SK-N-MC (cell line): ENCODE measurements around the gene UNCX.

Experiments used
- DNase-seq: peaks from one replicate; pipeline ENCODE4 v3.0.0-alpha.2; 2011; ENCODE audit warnings: low read depth, low spot score
- H3K27ac ChIP-seq: fragments of 200-600 bp; sonication (generic); 2 replicates; pipeline ENCODE4 v1.5.1; 2016; ENCODE audit warnings: mixed run types
- H3K36me3 ChIP-seq: fragments of 200-600 bp; sonication (generic); 2 replicates; pipeline ENCODE4 v1.6.1; 2017; ENCODE audit warnings: antibody characterized with exemption, low read length, mixed read lengths; ENCODE audit not compliant: insufficient read depth
- H3K4me3 ChIP-seq: fragments of 200-600 bp; sonication (generic); 2 replicates; pipeline ENCODE4 v1.5.1; 2016
- H3K9ac ChIP-seq: fragments of 200-600 bp; sonication (generic); 2 replicates; pipeline ENCODE4 v1.8.0; 2017; ENCODE audit warnings: mixed run types, mixed read lengths; ENCODE audit not compliant: insufficient read length
- H3K9me3 ChIP-seq: fragments of 200-600 bp; sonication (generic); 2 replicates; pipeline ENCODE4 v1.6.1; 2017; ENCODE audit warnings: low read depth, mild to moderate bottlenecking, antibody characterized with exemption, low read length, moderate library complexity, mixed read lengths
- EZH2 ChIP-seq: fragments of 200-600 bp; sonication (generic); IDR thresholded peaks from one replicate; pipeline ENCODE4 v1.6.1; 2017; ENCODE audit warnings: antibody characterized with exemption
- FOXP2 ChIP-seq: optimal IDR thresholded peaks from 2 replicates; pipeline ENCODE3; 2011; ENCODE audit warnings: mild to moderate bottlenecking, moderate library complexity; ENCODE audit not compliant: insufficient read depth; ENCODE audit errors: extremely low read length, control extremely low read depth
- POLR2AphosphoS5 ChIP-seq: IDR thresholded peaks from 2 replicates; pipeline ENCODE4 v1.6.1; 2012; ENCODE audit warnings: mild to moderate bottlenecking, low read depth, low read length, borderline replicate concordance

The UNCX gene

GRCh38 chr7:1248916-1249581, 16.4 kb downstream of the UNCX start:
- no peak overlapping the region for H3K4me3 ChIP-seq
- DNase-seq: no peak
- TF ChIP-seq EZH2 (no peak), POLR2AphosphoS5 (no peak), FOXP2 (no peak)
- H3K9me3 ChIP-seq: no peaks in the 10 kb centered on the region
- H3K9ac ChIP-seq: no peak overlapping the region
- H3K27ac ChIP-seq: no peak overlapping the region
- no peaks in the 10 kb centered on the region for H3K36me3 ChIP-seq

GRCh38 chr7:1249731-1250130, 17.1 kb downstream of the UNCX start:
- no peak for TF ChIP-seq EZH2
- no peak for TF ChIP-seq FOXP2
- TF ChIP-seq POLR2AphosphoS5: no peak
- H3K9me3 ChIP-seq: no peaks in the 10 kb centered on the region
- no peak overlapping the region for H3K4me3 ChIP-seq
- H3K9ac ChIP-seq: no peak overlapping the region
- no peak overlapping the region for H3K27ac ChIP-seq
- no peak for DNase-seq
- H3K36me3 ChIP-seq: no peaks in the 10 kb centered on the region

- H3K9me3 ChIP-seq: no peaks in the 10 kb centered on the region
- no peak for DNase-seq
- no peak for TF ChIP-seq POLR2AphosphoS5
- H3K36me3 ChIP-seq: no peaks in the 10 kb centered on the region
- H3K9ac ChIP-seq: no peak overlapping the region
- H3K27ac ChIP-seq: no peak overlapping the region
- no peak overlapping the region for H3K4me3 ChIP-seq
Observed at GRCh38 chr7:1250901-1251300, 18.2 kb downstream of the UNCX start.

- no peaks in the 10 kb centered on the region for H3K9me3 ChIP-seq
- H3K36me3 ChIP-seq: no peaks in the 10 kb centered on the region
- no peak for DNase-seq
- no peak overlapping the region for H3K4me3 ChIP-seq
- no peak overlapping the region for H3K27ac ChIP-seq
- TF ChIP-seq POLR2AphosphoS5 (no peak), EZH2 (no peak), FOXP2 (no peak)
- no peak overlapping the region for H3K9ac ChIP-seq
Observed at GRCh38 chr7:1251796-1252539, 19.3 kb downstream of the UNCX start.

- Histone ChIP-seq H3K9ac (no peak overlapping the region), H3K27ac (no peak overlapping the region), H3K4me3 (no peak overlapping the region), H3K36me3 (no peaks in the 10 kb centered on the region), H3K9me3 (no peaks in the 10 kb centered on the region)
- no peak for DNase-seq
- TF ChIP-seq FOXP2 (no peak), EZH2 (no peak), POLR2AphosphoS5 (no peak)
Observed at GRCh38 chr7:1252540-1253090, 19.9 kb downstream of the UNCX start.

GRCh38 chr7:1253681-1254181, 21.1 kb downstream of the UNCX start:
- Histone ChIP-seq H3K9me3 (no peaks in the 10 kb centered on the region), H3K4me3 (peak overlapping the region; percentile 70), H3K27ac (peak overlapping the region; percentile 67), H3K9ac (peak overlapping the region; percentile 69), H3K36me3 (no peaks in the 10 kb centered on the region)
- DNase-seq: no peak
- TF ChIP-seq FOXP2: no peak
- no peak for TF ChIP-seq EZH2
- TF ChIP-seq POLR2AphosphoS5: no peak

GRCh38 chr7:1254281-1255079, 21.8 kb downstream of the UNCX start:
- Histone ChIP-seq H3K36me3 (no peaks in the 10 kb centered on the region), H3K9me3 (no peaks in the 10 kb centered on the region), H3K27ac (peak overlapping the region; percentile 67), H3K9ac (peak overlapping the region; percentile 69), H3K4me3 (peak overlapping the region; percentile 70)
- no peak for DNase-seq
- TF ChIP-seq POLR2AphosphoS5 (no peak), FOXP2 (peak; percentile 26), EZH2 (no peak)

- Histone ChIP-seq H3K9ac (no peak overlapping the region), H3K36me3 (no peaks in the 10 kb centered on the region)
- TF ChIP-seq EZH2 (no peak), FOXP2 (no peak), POLR2AphosphoS5 (no peak)
Observed at GRCh38 chr7:1255080-1255816, 22.6 kb downstream of the UNCX start.

More at GRCh38 chr7:1255080-1255816, 22.6 kb downstream of the UNCX start:
- Histone ChIP-seq H3K9me3 (no peaks in the 10 kb centered on the region), H3K4me3 (no peak overlapping the region), H3K27ac (no peak overlapping the region)
- no peak for DNase-seq
